HepG2 (cell line): Measurements from ENCODE around the gene MTA2. TPM values are rescaled to one million over a fixed set of nuclear protein-coding genes. Genes with fewer than 3 reads are reported as not detected.

Experiments used
- ATF7 ChIP-seq, 2 experiments: fragments of 450-650 bp in 1 of 2; sonication (generic) in 1 of 2; formaldehyde crosslinking in 1 of 2; IDR thresholded peaks; 2 replicates each; pipeline versions ENCODE4 v1.4.0 to v1.6.1; 2016 to 2020; ENCODE audit warnings: antibody characterized with exemption in 1 of 2, mild to moderate bottlenecking in 1 of 2, missing genetic modification reagents in 1 of 2
- CHD2 ChIP-seq: IDR thresholded peaks from 2 replicates; pipeline ENCODE4 v1.6.1; 2011; ENCODE audit warnings: low read depth, low read length, improper control_type of control experiment
- DMAP1 ChIP-seq: IDR thresholded peaks from 2 replicates; pipeline ENCODE4 v1.6.1; 2016
- HIC2 ChIP-seq: sonication (generic); formaldehyde crosslinking; IDR thresholded peaks from 2 replicates; pipeline ENCODE4 v1.9.0; 2022; ENCODE audit warnings: low read depth, missing genetic modification reagents
- MLXIP ChIP-seq: sonication (generic); formaldehyde crosslinking; IDR thresholded peaks from 2 replicates; pipeline ENCODE4 v1.9.0; 2021; ENCODE audit warnings: missing genetic modification reagents, borderline replicate concordance
- MZF1 ChIP-seq: sonication (generic); formaldehyde crosslinking; IDR thresholded peaks from 2 replicates; pipeline ENCODE4 v1.8.1; 2023; ENCODE audit warnings: mild to moderate bottlenecking, missing genetic modification reagents, borderline replicate concordance
- NKX3-1 ChIP-seq: sonication (generic); formaldehyde crosslinking; IDR thresholded peaks from 2 replicates; pipeline ENCODE4 v1.5.0; 2020; ENCODE audit warnings: missing genetic modification reagents
- PPARG ChIP-seq: conservative IDR thresholded peaks from 2 replicates; pipeline ENCODE4 v1.6.1; 2016; ENCODE audit warnings: missing biosample characterization, missing genetic modification reagents
- PRPF4 ChIP-seq: fragments of 200-400 bp; formaldehyde crosslinking; IDR thresholded peaks from 2 replicates; pipeline ENCODE4 v1.6.1; 2016; ENCODE audit warnings: low read length, low read depth; ENCODE audit not compliant: poor library complexity, severe bottlenecking
- ZBTB20 ChIP-seq: sonication (generic); formaldehyde crosslinking; IDR thresholded peaks from 2 replicates; pipeline ENCODE4 v1.8.1; 2023; ENCODE audit warnings: missing genetic modification reagents, low read depth, mild to moderate bottlenecking, borderline replicate concordance
- ZFP41 ChIP-seq: sonication (generic); formaldehyde crosslinking; IDR thresholded peaks from 2 replicates; pipeline ENCODE4 v1.4.0; 2020; ENCODE audit warnings: mild to moderate bottlenecking, missing genetic modification reagents, borderline replicate concordance
- ZNF274 ChIP-seq: sonication (generic); formaldehyde crosslinking; IDR thresholded peaks from 2 replicates; pipeline ENCODE4 v1.5.1; 2020; ENCODE audit warnings: mild to moderate bottlenecking, missing genetic modification reagents
- ZNF501 ChIP-seq: sonication (generic); formaldehyde crosslinking; IDR thresholded peaks from 2 replicates; pipeline ENCODE4 v1.5.1; 2020; ENCODE audit warnings: mild to moderate bottlenecking, moderate library complexity, missing genetic modification reagents
- ZNF552 ChIP-seq: sonication (generic); formaldehyde crosslinking; IDR thresholded peaks from 2 replicates; pipeline ENCODE4 v1.9.0; 2022; ENCODE audit warnings: missing genetic modification reagents, mild to moderate bottlenecking, borderline replicate concordance
- ZNF609 ChIP-seq: sonication (generic); formaldehyde crosslinking; IDR thresholded peaks from 2 replicates; pipeline ENCODE4 v1.4.0; 2020; ENCODE audit warnings: mild to moderate bottlenecking, missing genetic modification reagents, borderline replicate concordance
- ZNF75D ChIP-seq: sonication (generic); formaldehyde crosslinking; IDR thresholded peaks from 2 replicates; pipeline ENCODE4 v1.8.1; 2023; ENCODE audit warnings: missing genetic modification reagents, mild to moderate bottlenecking, borderline replicate concordance
- ZNF784 ChIP-seq: sonication (generic); formaldehyde crosslinking; IDR thresholded peaks from 2 replicates; pipeline ENCODE4 v1.5.1; 2020; ENCODE audit warnings: missing genetic modification reagents, mild to moderate bottlenecking, borderline replicate concordance
- polyA plus RNA-seq, 8 experiments: library from polyadenylated mRNA; depleted of rRNA in 3 of 8; stranded (reverse) in 7 of 8; unstranded in 1 of 8; fragments of >200 nt; fragmentation: Illumina TruSeq in 4 of 8; extraction: Trizol in 4 of 8; gene quantifications; 2 replicates each; pipeline versions ENCODE4 v1.2.1 to v1.2.3, GENCODE V29; 2011 to 2016; ENCODE audit warnings: low read depth in 4 of 8, missing spikeins in 1 of 8, mixed read lengths in 1 of 8; ENCODE audit not compliant: insufficient read depth in 1 of 8
- total RNA-seq, 5 experiments: library from RNA; depleted of rRNA; stranded (reverse); fragments of >200 nt; fragmentation: Illumina TruSeq; extraction: Trizol; gene quantifications; 2 replicates each; pipeline ENCODE4 v1.2.3, GENCODE V29; 2016; ENCODE audit warnings: low read depth in 1 of 5

Gene MTA2
- total and polyA plus RNA-seq, 2 of the 13 experiments (the other 11 are each of a cell fraction or from before 2014, with no cell fraction given): 14.0 to 70.0 TPM

- no peak; the same call in 1 of the 2 replicates for TF ChIP-seq ZNF609 (CRISPR knock-in tag)
- TF ChIP-seq ZNF501 (CRISPR knock-in tag): peak; percentile 38
- TF ChIP-seq ATF7 (IDR thresholded peaks at IDR 0.05): no peak
- no peak for TF ChIP-seq ATF7 (CRISPR knock-in tag; IDR thresholded peaks at IDR 0.05)
- no peak for TF ChIP-seq ZNF274
- TF ChIP-seq ZNF75D (CRISPR knock-in tag): no peak
- TF ChIP-seq DMAP1 (CRISPR knock-in tag): peak; percentile 90
- no peak; the same call in 1 of the 2 replicates for TF ChIP-seq ZFP41 (CRISPR knock-in tag)
- 0 out of 2 replicates have a peak, but pooled peaks have one; percentile 70 for TF ChIP-seq NKX3-1 (CRISPR knock-in tag)
- no peak for TF ChIP-seq PRPF4
- TF ChIP-seq PPARG (CRISPR knock-in tag): no peak
- TF ChIP-seq ZNF552 (CRISPR knock-in tag): no peak
- TF ChIP-seq MZF1 (CRISPR knock-in tag): no peak
- peak; percentile 43; the same call in 1 of the 2 replicates for TF ChIP-seq CHD2
- TF ChIP-seq HIC2 (CRISPR knock-in tag): no peak
- TF ChIP-seq ZBTB20 (CRISPR knock-in tag): peak; percentile 23; the same call in 1 of the 2 replicates
- no peak for TF ChIP-seq ZNF784 (CRISPR knock-in tag)
- no peak for TF ChIP-seq MLXIP (CRISPR knock-in tag)
Observed at GRCh38 chr11:62645946-62646824, 44.5 kb upstream of the MTA2 start, which contains the start of gene GANAB (continued).
